ENCODE data around the gene INHBA.

The INHBA gene

GRCh38 chr7:41708581-41709358 is 5.9 kb upstream of the INHBA start:
- TF ChIP-seq RAD21 (IDR thresholded peaks at IDR 0.05; ENCODE audit: low read depth) (no peak), FOXM1 (IDR thresholded peaks at IDR 0.05; ENCODE audit: borderline replicate concordance, low read depth) (no peak), EP300 (IDR thresholded peaks at IDR 0.05; ENCODE audit: borderline replicate concordance) (no peak), TCF12 (IDR thresholded peaks at IDR 0.05; ENCODE audit: low read depth) (no peak), ZBTB7A (IDR thresholded peaks at IDR 0.05; ENCODE audit: low read depth) (no peak), CEBPB (IDR thresholded peaks at IDR 0.05) (no peak), TAF1 (IDR thresholded peaks at IDR 0.05; ENCODE audit: low read depth) (no peak), YY1 (IDR thresholded peaks at IDR 0.05; ENCODE audit: low read depth) (no peak), MAX (IDR thresholded peaks at IDR 0.05) (no peak), REST (IDR thresholded peaks at IDR 0.05; ENCODE audit: low read depth) (no peak), TEAD4 (IDR thresholded peaks at IDR 0.05) (no peak), NFIC (IDR thresholded peaks at IDR 0.05) (no peak), CREB1 (IDR thresholded peaks at IDR 0.05; ENCODE audit: low read depth) (no peak), EGR1 (IDR thresholded peaks at IDR 0.05) (no peak)
- TF ChIP-seq, protein P1, sequence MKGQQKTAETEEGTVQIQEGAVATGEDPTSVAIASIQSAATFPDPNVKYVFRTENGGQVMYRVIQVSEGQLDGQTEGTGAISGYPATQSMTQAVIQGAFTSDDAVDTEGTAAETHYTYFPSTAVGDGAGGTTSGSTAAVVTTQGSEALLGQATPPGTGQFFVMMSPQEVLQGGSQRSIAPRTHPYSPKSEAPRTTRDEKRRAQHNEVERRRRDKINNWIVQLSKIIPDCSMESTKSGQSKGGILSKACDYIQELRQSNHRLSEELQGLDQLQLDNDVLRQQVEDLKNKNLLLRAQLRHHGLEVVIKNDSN (IDR thresholded peaks at IDR 0.05) = no peak

GRCh38 chr7:41706228-41706930 is 3.5 kb upstream of the INHBA start:
- TF ChIP-seq FOXM1 (IDR thresholded peaks at IDR 0.05; ENCODE audit: borderline replicate concordance, low read depth) = no peak
- no peak for TF ChIP-seq EP300 (IDR thresholded peaks at IDR 0.05; ENCODE audit: borderline replicate concordance)
- TF ChIP-seq ZBTB7A (IDR thresholded peaks at IDR 0.05; ENCODE audit: low read depth) = no peak
- TF ChIP-seq EGR1 (IDR thresholded peaks at IDR 0.05) = no peak
- no peak for TF ChIP-seq TEAD4 (IDR thresholded peaks at IDR 0.05)

- TF ChIP-seq RAD21 (IDR thresholded peaks at IDR 0.05; ENCODE audit: low read depth) (peak; percentile 51; the same call in 1 of the 2 replicates), CEBPB (IDR thresholded peaks at IDR 0.05) (no peak), TEAD4 (IDR thresholded peaks at IDR 0.05) (0 out of 2 replicates have a peak, but pooled peaks have one; percentile 4)
Observed at GRCh38 chr7:41705109-41705901, 2.4 kb upstream of the INHBA start.

DNA sequence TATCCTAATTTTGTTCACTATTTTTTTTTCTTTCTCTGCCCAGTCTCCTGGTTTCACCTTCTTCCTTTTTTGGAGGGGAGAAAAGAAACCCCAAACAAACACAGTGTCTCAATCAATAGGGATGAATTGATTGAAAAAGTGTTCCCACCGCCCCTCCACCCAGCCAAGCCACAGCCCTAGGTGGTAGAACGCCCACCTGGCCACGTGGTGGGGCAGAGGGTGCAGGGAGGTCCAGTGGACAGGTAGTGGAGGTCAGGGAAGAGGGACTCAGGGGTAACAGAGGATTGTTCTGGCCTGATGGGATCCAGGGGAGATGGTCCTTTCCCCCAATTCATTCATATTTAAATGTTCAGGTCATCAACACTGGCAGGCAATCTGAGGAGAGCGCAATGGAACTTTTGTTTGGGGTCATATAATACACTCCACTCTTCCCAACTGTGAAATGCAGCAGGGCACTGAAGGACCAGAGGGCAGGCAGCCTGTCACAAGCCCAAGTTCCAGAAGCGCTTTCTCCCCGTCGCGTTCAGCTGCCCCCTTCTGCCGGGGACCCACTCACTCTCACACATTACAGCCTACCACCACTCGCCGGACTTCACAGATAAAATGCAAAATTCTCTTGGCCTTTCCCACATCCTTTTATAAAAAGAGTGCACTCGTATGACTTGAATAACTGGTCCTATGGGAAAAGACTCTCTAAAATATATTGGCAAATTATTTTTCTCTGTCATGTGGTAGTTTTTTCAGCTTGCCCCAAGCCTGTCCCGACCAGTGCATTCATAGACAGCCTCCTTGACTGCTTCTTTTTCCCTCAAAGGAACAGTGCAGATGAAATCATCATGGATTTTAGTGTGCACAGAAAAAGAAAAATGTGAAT is 1.6 kb downstream of the INHBA start:
- TF ChIP-seq TCF12 (IDR thresholded peaks at IDR 0.05; ENCODE audit: low read depth) = no peak
- no peak for TF ChIP-seq EGR1 (IDR thresholded peaks at IDR 0.05)
- TF ChIP-seq TEAD4 (IDR thresholded peaks at IDR 0.05) = no peak
- no peak for TF ChIP-seq FOXM1 (IDR thresholded peaks at IDR 0.05; ENCODE audit: borderline replicate concordance, low read depth)
- no peak for TF ChIP-seq TAF1 (IDR thresholded peaks at IDR 0.05; ENCODE audit: low read depth)
- TF ChIP-seq NFIC (IDR thresholded peaks at IDR 0.05) = no peak
- TF ChIP-seq, protein P1 (IDR thresholded peaks at IDR 0.05) = no peak
- TF ChIP-seq YY1 (IDR thresholded peaks at IDR 0.05; ENCODE audit: low read depth) = no peak

- TF ChIP-seq CREB1 (IDR thresholded peaks at IDR 0.05; ENCODE audit: low read depth) (no peak), CEBPB (IDR thresholded peaks at IDR 0.05) (no peak), YY1 (IDR thresholded peaks at IDR 0.05; ENCODE audit: low read depth) (no peak), REST (IDR thresholded peaks at IDR 0.05; ENCODE audit: low read depth) (no peak), RAD21 (IDR thresholded peaks at IDR 0.05; ENCODE audit: low read depth) (no peak), EGR1 (IDR thresholded peaks at IDR 0.05) (no peak), TCF12 (IDR thresholded peaks at IDR 0.05; ENCODE audit: low read depth) (no peak), TAF1 (IDR thresholded peaks at IDR 0.05; ENCODE audit: low read depth) (no peak), TEAD4 (IDR thresholded peaks at IDR 0.05) (no peak), ZBTB7A (IDR thresholded peaks at IDR 0.05; ENCODE audit: low read depth) (no peak), FOXM1 (IDR thresholded peaks at IDR 0.05; ENCODE audit: borderline replicate concordance, low read depth) (no peak), NFIC (IDR thresholded peaks at IDR 0.05) (no peak), MAX (IDR thresholded peaks at IDR 0.05) (no peak)
- TF ChIP-seq, protein P1 (IDR thresholded peaks at IDR 0.05) = no peak
Observed at GRCh38 chr7:41700044-41700471, 2.8 kb downstream of the INHBA start.
